Measurements from ENCODE around the gene NPAP1. TPM values are rescaled to one million over a fixed set of nuclear protein-coding genes. Genes with fewer than 3 reads are reported as not detected.

The NPAP1 gene
- total and polyA plus RNA-seq, 2 donors (not counting 3 experiments of a cell fraction or from before 2014, with no cell fraction given): not detected

DNA sequence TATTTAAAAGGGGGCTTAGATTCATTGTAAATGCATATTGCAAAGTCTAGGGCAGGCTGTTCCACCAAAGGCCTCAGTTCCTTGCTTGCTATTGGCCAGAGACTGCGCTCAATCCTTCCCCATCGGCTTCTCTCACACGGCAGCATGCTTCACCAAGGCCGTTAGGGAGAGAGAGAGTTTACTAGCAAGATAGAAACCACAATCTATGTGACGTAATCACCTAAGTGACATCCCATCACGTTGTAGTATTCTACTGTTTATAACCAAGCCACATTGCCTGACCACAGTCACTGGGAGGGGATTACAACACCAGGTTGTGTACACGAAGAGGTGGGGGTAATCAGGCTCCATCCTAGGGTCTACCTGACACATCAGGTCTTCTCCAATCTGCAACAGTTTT is 16.0 kb upstream of the NPAP1 start:
- FAIRE-seq (no peak), DNase-seq (ENCODE audit: low read depth, low spot score) (no peak)
- H3K27me3 ChIP-seq (ENCODE audit: control insufficient read depth in 2 of 2, insufficient read depth in 2 of 2, low read length in 2 of 2): no peaks in the 10 kb centered on the region
- no peak overlapping the region for H3K4me2 ChIP-seq (ENCODE audit: insufficient read depth, low read length)
- intact Hi-C loops (cut with micrococcal nuclease): no loop called here
- H3K27ac ChIP-seq (ENCODE audit: insufficient read depth, low read depth, low read length): no peak overlapping the region
- H3K36me3 ChIP-seq (ENCODE audit: control insufficient read depth in 2 of 2, extremely low read depth in 1 of 2, insufficient read depth in 2 of 2, low read length in 2 of 2): no peaks in the 10 kb centered on the region
- dilution Hi-C loops (cut with MboI; ENCODE audit: extremely low pct_ligation_motif_present, low sequenced_read_pairs): no loop called here
- ChIA-PET POLR2A (no interaction called here), CTCF (no interaction called here)
- H3K9me1 ChIP-seq (replicated peaks; ENCODE audit: control insufficient read depth, extremely low read depth, insufficient read depth, low read length): no peaks in the 10 kb centered on the region
- no peaks in the 10 kb centered on the region for H3K79me2 ChIP-seq (ENCODE audit: control insufficient read depth, insufficient read depth, low read length)
- no peaks in the 10 kb centered on the region for H3K4me1 ChIP-seq (ENCODE audit: control insufficient read depth, extremely low read depth, insufficient read depth, low read length)
- H4K20me1 ChIP-seq (replicated peaks; ENCODE audit: control insufficient read depth, extremely low read depth, insufficient read depth, low read length): no peaks in the 10 kb centered on the region
- H3K9ac ChIP-seq (replicated peaks; ENCODE audit: extremely low read depth, insufficient read depth, low read length): no peak overlapping the region
- H3K4me3 ChIP-seq (replicated peaks in 1 of 3; ENCODE audit: insufficient read depth in 1 of 3, low read depth in 1 of 3, low read length in 3 of 3): no peak overlapping the region
- BruUV-seq (replicated peaks): no TSS peak
- peaks cover under 1% of the 10 kb centered on the region for H3K9me3 ChIP-seq (replicated peaks; ENCODE audit: control insufficient read depth, insufficient read depth, low read length)
- no peak overlapping the region for H2AFZ ChIP-seq (ENCODE audit: low read depth, low read length)
- TF ChIP-seq JUN (IDR thresholded peaks at IDR 0.05; ENCODE audit: borderline replicate concordance, insufficient read depth, insufficient read length, low read depth) (no peak), FOS (IDR thresholded peaks at IDR 0.05; ENCODE audit: borderline replicate concordance, insufficient read depth, low read length) (no peak), GATA2 (IDR thresholded peaks at IDR 0.05; ENCODE audit: insufficient read depth, insufficient read length, low read depth, low read length) (no peak), POLR2A (IDR thresholded peaks at IDR 0.05; ENCODE audit: low read depth, low read length) (no peak), MYC (IDR thresholded peaks at IDR 0.05; ENCODE audit: low read depth, low read length) (no peak), EZH2 (IDR thresholded peaks at IDR 0.05; ENCODE audit: borderline replicate concordance, low read depth, low read length, severe bottlenecking) (no peak), POLR2AphosphoS5 (IDR thresholded peaks at IDR 0.05; ENCODE audit: insufficient read depth, low read depth, low read length) (no peak)
- TF ChIP-seq, protein P1, sequence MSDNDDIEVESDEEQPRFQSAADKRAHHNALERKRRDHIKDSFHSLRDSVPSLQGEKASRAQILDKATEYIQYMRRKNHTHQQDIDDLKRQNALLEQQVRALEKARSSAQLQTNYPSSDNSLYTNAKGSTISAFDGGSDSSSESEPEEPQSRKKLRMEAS (IDR thresholded peaks at IDR 0.05; ENCODE audit: insufficient read depth, insufficient read length): no peak
- TF ChIP-seq, protein P2, sequence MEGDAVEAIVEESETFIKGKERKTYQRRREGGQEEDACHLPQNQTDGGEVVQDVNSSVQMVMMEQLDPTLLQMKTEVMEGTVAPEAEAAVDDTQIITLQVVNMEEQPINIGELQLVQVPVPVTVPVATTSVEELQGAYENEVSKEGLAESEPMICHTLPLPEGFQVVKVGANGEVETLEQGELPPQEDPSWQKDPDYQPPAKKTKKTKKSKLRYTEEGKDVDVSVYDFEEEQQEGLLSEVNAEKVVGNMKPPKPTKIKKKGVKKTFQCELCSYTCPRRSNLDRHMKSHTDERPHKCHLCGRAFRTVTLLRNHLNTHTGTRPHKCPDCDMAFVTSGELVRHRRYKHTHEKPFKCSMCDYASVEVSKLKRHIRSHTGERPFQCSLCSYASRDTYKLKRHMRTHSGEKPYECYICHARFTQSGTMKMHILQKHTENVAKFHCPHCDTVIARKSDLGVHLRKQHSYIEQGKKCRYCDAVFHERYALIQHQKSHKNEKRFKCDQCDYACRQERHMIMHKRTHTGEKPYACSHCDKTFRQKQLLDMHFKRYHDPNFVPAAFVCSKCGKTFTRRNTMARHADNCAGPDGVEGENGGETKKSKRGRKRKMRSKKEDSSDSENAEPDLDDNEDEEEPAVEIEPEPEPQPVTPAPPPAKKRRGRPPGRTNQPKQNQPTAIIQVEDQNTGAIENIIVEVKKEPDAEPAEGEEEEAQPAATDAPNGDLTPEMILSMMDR (IDR thresholded peaks at IDR 0.05; ENCODE audit: extremely low read depth in 1 of 2, insufficient read depth in 1 of 2, low read depth in 1 of 2, low read length in 2 of 2): no peak
